ENCODE results near the gene LRP8.
"Not testable (repeated sequence)": the region's sequence is repeated elsewhere in the genome, so short reads cannot be mapped to it uniquely, and the experiment has no call there.

The LRP8 gene

DNA sequence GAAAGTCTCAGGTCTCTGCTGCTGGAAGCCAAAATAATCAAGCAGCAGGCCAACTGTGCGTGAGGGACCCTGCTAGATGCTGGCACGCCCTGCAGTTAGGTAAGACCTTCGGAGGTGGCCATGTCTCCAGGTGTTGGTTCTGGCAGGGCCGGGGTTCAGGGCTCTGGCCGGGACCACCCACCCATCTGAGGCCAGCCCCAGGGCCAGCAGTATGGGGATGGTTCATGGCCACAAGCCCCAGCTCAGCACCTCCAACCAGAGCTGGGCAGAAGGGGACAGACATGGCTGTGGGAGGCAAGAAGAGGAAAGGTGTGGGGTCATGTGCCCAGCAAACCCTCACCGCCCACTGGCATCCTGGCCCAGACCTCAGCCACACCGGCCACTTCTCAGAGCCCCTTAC lies 23.3 kb downstream of the LRP8 start:
- no peak for DNase-seq (ENCODE audit: low read depth)

DNA sequence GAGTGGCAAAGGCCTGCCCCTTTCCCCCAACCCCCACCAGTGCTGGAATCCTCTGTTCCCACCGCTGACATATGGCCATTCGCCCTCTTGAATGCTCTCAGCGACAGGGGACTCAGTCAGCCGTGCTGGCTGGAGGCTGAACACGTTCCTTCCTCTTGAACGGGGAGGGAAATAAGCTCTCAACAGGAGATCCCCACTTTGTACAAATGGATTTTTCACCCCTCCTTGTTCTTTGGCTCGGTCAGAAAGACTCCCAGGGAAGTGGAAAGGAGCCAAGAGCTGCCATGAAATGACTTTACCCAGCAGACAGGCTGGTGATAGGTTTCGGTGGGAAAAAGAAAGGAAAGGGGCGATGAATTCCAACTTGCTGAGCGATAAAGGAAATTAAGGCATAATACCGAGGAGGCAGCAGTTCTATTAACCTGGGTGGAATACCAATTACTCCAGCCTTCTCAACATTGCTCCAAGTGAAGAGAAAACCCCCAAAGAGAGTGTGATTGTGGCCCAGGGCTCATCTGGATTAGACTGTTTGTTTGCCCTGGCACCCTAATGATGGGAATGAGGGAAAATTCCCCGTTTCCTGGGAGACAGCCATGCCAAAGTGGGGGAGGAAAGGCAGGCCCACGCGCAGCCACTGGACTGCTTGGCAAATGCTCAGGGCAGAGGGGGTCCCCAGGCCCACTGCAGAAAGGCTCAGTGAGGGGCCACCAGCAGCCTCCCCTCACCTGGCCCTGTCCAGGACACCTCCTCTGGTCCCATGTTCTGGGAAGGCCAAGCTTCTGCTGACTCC lies 23.9 kb downstream of the LRP8 start:
- DNase-seq (ENCODE audit: low read depth): no peak

DNA sequence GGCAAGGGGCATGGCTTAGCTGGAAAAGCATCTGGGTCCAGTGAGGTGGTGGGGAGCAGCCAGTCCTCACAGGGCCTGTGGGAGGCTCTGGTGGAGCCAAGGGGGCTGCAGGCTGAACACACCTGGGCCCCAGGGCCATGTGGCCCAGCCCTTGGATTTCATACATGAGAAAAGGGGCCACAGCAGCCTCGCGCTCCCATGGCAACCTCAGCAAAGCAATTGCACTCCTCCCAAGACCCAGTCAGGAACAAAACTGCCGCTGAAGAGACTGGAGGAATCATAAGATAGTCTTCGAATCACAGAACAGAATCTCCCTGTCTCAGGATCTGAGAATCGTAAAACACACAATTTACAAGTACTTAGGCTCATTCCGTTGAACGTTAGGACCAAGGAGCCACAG lies 24.6 kb downstream of the LRP8 start:
- DNase-seq (ENCODE audit: low read depth): no peak

DNA sequence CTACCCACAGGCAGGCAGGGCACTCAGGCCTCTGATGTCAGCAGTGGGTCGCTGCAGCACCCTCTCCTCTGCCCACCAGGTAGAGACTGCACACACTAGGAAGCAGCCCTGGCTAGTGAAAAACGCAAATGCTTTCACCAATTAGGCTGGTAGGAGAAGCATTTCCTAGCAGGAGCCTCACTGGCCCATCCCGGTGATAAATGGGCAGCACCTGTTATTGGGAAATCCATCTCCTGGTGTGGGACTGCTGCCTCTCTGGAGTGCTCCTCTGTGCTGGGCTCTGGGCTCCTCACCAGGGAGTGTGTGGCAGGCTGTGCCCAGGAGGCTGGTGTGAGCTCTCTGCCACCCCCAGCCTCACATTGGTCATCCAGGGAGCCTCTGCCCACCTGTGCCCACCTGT lies 28.6 kb downstream of the LRP8 start:
- no peak for DNase-seq (ENCODE audit: low read depth)

DNA sequence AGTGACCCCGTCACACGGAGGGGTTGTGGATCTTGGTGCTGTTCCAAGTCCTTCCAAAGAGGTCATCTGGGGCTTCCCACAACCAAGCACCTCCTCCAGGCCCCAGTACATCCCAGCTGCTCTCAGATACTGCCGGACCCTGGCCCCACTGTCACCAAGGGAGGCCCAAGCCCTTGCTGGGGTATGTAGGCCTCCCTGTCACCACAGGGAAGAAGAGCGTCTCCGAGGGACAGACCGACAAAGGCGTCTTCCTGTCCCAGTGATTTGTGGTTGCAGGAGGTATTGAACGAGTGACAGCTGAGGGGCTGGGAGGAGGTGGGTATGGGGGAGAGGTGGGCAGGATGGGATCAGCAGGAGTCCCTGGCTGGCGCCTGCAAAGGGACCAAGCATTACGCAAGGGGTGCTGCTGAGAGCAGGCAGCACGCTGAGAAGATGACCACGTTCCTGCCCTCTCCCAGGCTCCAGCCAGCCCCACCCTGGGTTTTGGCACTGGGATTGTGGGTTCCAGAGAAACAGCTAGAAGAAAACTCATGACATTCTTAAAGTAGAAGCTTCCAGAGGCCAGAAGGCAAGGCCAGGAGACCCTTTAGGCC lies 29.7 kb downstream of the LRP8 start:
- no peak for DNase-seq (ENCODE audit: low read depth)

DNA sequence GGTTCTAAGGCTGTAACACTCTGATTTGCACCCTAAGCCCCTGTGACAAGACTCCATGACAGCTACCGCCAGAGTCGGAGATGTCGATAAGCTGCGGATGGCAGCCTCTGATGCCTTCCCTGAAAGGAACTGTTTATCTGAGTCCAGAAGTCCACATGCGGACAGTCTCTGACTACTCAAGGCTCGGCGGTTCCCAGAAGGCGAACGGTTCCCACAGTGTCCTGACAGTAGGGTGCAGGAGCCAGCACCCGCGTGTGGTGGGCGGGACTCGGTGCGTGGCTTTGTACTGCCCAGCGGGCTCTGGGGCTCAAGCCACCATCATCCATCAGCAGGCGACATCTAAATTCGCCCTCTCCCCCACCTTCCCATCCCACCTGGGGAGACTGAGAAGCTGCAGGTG lies 30.7 kb downstream of the LRP8 start:
- DNase-seq (ENCODE audit: low read depth): no peak

DNA sequence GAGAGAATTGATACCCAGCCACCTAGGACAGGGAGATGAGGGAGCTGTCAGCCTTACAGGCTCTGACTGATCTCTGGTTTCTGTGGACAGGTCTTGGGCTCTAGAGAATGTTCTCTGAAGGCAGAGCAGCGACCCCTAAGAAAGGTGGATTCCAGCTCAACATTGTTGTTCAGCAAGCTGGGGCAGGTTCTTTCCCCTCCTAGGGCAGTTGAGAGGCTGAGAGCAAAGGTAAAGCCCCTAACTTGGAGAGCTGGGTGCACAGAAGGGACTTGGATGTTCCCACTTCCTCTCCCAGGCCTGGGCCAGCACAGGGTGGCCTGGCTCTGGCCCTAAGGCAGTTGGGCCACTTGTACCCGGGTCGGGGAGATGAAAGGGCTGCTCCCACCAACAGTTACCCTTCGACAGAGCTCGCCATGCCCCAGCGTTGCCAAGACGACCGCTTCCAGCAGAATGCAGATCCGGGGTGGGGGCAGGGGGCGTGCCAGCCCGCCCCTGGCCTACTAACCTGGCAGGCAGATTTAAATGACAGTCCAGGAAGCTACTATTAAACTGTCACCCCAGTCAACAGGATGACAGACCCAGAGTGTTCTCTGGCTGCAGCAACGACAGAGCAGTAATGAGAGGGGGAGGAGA lies 31.6 kb downstream of the LRP8 start:
- DNase-seq (ENCODE audit: low read depth): no peak

DNA sequence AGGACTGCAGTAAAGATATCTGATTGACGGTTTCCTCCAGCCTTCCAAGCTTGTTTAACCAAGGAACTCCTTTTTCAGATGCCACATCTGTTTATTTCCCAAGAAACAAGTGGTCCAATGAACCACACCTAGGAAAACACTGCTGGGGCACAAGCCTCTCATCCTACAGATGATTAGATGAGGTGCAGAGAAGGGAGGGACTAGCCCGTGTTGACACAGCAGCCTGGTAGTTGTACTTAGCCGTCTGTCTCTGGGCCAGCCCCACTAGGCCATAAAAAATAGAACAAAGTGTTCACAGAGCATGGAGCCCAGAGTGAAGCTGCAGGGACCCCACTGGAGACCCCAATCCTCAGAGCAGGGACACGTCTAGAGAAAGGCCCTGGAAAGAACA lies 32.1 kb downstream of the LRP8 start:
- no peak for DNase-seq (ENCODE audit: low read depth)

DNA sequence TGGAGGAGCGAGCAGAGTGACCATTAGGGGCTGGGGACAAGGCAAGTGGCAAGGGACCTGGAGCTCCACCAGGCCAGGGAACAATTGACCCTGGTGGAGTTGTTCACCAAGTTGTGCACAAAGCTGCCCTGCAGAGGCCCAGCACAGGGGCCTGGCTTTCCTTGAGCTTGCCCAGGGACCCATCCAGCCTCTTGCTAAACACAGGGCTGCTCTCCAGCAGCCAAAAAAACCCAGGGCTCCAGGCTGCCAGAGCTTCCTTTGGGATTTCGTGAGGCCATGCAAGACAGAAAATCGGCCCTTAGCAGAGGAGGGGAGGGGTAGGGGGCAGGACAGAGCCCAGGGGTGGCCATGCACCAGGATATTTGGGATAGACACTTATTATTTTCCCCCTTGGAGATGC lies 32.6 kb downstream of the LRP8 start:
- no peak for DNase-seq (ENCODE audit: low read depth)

DNA sequence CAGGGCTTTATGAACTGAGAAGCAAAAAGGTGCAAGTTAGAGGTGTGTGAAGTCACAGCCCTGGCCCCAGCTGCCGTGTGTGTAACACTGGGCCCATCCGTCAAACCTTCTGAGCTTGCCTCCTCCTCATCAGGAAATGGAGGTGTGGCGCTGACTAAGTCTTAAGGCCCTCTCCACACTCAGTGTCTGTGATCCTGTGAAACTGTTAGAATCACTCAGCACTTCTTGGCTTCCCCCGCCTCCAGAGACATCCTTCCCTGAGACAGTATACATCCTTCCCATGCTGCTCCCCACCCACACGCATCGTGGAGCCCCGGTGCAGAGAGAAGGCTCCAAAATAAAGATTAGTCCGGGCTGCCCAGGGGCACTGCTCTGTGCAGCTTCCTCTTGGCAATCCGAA lies 33.3 kb downstream of the LRP8 start:
- no peak for DNase-seq (ENCODE audit: low read depth)

DNA sequence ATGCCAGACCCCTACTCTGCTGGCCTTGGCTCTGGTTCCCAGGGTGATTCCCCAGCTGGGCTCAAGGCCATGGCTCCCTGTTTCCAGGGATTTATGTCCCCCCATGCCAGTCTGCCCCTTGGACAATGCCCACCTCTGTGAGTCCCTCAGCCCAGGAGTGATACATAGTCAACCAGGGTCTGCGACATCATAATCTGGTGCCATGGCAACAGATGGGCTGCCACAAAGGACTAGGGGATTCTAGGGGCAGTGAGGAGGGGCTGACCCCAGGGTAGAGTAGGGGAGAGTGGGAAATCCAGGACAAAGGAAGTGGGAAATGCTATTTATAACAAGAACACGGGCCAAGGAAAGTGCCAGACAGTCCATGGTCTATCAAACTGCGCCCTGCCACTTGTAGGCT lies 33.8 kb downstream of the LRP8 start:
- DNase-seq (ENCODE audit: low read depth): no peak

DNA sequence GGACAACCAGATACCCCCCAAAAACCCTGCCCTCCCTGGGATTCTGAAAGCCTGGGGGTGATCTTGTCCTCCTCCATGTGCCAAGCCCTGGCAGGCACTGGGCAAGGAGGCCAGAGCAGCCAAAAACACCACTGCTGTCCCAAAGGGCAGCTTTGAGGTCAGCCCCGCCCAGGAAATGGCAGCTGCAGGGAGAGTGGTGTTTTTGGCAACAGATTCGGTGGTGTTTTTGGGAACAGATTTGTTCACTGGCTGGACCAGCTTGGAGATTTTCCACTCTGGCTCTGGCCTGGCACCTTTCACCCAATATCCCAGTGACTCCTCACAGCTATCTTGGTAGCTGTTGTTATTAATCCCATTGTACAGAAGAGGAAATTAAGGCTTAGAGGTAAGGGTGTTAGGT lies 34.7 kb downstream of the LRP8 start:
- DNase-seq (ENCODE audit: low read depth): no peak

DNA sequence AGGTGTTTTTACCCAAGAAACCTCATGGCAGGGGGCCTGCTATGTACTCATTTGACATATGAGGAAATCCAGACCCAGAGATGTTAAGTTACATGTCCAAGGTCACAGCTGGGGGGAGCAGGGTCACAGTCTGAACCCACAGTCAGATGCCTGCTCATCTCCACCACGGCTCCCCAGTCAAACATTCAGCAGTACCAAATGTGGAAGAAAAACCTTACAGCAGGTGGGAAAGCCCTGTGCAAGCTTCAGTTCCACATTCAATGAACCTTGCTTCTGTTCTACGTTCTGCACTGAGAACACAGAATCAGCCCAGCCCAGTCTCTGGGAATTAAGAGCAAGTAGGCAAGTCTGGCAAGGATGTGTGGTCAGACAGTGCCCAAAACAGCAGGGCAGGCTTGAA lies 35.2 kb downstream of the LRP8 start:
- no peak for DNase-seq (ENCODE audit: low read depth)

DNA sequence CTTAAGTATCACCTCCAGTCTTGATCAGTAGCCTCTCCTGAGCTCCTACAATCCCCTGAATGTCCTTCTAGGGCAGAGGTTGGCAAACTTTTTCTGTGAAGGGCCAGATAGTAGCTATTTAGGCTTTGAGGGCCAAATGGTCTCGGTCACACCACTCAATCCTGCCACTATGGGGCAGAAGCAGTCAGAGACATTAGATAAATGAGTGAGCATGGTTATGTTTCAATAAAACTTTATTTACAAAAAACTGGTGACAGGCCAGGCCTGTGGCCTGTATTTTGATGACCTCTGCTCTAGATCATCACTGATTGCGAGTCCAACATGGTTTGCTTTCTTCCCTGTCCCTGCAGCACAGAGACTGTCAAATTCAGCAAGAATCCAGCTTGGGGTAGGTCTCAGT lies 36.3 kb downstream of the LRP8 start:
- DNase-seq (ENCODE audit: low read depth): no peak

DNA sequence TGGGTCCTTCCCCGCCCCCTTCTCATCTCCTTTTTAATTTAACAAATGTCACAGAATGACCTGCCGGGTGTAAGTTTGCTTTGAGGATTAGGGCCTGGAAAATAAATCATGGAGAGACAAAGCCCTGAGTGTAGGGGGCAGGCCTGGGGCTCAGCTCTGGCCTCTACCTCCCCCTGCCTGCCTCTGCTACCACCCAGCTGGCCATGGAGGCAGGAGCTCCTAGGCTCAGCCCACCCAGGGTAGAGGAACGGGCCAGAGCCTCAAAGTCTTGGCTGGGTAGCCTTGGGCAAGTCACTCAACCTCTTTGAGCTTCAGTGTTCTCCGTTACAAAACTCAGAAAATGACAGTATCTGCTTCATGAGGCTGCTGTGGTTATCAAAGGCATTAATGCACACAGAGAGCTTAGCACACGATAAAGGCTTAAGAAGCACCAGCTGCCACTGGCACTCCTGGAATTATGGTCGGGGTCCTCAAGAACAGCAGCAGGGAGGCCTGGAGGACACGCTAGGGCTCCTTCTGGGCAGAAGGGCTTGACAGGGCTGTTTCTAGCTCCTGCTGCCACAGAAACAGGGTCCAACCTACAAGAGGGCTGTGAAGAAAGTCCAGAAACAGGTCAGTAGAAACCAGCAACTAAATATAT lies 39.0 kb downstream of the LRP8 start:
- no peak for DNase-seq (ENCODE audit: low read depth)

DNA sequence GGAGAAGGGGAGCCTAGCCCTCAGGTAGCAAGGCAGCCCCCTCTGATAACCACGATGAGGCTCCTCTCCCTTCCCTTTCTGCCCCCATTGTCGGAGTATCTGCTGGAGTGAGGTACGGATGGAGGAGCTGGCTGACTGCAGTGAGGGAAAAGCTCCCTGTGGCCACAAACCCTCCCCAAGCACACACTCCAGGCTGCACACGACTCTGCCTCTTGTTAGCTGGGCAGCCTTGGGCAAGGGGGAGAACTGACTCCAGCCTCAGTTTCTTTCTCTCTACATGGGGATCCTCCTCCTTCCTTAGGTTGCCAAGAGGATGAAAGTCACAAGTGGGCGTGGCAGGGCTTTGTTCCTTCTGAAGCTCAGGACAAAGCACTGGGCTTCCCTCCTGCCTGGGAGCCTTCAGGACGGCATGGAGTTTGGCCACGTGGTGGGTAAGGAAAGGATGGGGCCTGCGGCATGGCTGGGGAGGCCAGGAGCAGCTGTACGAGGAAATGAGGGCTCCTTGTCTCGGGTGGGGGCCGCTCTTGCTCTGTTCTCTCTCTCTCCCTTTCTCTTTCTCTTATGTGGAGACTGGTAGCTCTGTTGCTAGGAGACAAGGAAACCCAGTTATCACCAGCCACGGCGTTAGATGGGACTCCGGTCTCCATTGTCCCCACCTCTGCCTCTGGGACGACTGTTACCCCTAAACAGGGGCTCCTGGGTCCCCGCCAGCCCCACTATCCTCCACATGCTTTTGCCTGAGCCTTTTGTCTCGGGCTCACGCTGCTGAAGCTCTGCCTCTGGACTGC lies 39.7 kb downstream of the LRP8 start:
- no peak for DNase-seq (ENCODE audit: low read depth)

DNA sequence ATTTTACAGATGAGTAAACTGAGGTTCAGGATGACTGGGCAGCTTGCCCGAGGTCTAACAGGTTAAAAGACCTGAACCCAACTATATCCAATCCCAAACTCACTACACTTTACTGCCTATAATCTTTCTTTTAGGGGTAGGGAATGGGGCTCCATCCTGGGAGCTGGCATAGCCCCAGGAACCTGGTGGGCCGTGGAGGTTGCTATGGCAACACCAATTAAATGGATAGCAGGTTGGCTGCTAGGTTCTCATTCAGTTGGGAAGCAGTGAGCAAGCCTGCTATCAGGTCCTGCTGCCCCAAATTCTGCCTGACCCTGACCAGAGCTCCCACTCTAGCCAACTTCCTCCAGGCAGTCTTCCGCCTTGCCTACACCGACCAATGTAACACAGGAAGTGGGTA lies 40.9 kb downstream of the LRP8 start:
- DNase-seq (ENCODE audit: low read depth): no peak

DNA sequence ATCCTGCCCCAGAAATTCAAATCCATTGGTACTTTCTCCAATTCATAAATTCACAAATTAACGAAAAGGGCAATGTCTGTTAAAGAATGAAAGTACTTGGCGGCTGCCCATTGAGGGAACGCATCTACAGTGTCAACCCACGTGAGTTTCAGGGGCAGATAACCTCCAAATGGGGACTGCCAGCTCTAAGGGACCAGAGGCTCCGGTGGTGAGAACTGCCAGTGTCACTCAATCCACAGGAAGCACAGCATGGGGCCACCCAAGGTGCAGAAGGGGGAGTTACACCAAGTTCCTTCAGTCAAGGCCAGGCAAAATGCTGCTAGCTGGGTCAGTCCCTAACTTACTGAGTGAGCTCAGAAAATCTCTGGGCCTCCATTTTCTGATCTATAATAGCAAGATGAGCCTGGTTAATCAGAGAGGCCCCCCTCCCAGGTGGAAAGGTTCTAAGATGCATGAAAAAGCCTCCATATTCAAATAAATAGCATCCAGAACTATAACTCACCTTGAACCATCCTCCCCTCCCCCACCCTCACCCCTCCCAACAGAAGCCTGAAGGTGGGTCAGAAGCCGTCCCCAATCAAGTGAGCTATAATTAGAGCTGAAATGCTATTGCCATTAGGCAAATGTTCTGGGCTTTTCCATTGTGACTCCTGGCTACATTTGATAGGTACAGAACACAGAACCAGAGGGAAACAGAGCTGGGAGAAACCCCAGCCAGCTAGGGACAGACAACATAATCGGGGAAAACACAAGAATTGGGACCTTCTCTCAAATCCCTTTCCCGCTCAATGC lies 41.7 kb downstream of the LRP8 start:
- no peak for DNase-seq (ENCODE audit: low read depth)

DNA sequence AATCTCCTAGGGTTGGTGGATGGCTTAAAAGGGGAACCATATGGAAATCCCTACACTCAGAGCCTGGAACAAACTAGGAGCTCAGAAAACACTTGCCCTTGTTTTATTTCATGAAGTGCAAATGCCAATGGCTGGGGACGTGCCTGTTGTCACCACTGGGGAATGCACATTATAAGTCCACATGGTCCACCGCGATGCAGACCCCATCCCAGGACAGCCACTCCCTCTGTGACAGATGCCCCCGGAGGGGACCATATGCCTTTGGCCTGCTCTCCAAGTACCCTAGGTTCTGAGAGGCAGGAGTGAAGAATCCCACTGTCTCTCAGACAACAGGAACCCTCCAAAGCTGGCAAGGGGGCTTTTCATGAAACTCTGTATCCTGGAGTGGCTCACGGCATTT lies 42.3 kb downstream of the LRP8 start:
- no peak for DNase-seq (ENCODE audit: low read depth)

DNA sequence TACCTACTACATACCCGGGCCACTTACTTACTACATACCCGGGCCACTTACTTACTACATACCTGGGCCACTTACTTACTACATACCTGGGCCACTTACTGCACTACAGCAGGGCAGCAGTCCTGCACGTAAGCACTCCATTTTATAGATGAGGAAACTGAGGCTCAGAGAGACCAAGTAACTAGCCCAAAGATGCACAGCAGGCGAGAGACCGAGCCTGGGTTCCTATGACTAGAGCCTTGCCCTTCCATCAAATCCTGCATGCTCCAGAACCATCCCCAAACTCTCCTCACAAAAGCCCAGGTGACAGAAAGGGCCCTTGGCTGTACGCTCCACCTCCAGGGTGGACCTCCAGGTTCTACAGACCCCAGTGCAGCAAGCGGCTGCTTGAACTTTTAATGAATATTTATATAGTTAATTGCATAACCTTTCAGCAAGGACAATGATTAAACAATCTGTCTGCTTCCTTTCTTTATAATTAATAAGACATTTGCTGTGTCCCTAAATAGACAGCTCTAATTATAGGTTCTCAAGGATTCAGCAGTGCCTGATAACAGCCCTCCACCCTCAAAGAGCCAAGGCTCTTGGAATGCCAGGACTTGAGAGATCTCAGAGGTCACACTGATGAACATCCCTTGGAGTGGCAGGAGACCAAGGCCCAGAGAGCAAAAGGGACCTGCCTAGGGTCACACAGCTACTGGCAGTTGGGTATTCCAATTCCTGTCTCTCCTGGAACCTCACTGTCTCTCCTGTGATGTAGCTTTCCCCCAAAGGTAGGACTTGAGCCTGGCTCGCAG lies 43.4 kb downstream of the LRP8 start:
- DNase-seq (ENCODE audit: low read depth): no peak

DNA sequence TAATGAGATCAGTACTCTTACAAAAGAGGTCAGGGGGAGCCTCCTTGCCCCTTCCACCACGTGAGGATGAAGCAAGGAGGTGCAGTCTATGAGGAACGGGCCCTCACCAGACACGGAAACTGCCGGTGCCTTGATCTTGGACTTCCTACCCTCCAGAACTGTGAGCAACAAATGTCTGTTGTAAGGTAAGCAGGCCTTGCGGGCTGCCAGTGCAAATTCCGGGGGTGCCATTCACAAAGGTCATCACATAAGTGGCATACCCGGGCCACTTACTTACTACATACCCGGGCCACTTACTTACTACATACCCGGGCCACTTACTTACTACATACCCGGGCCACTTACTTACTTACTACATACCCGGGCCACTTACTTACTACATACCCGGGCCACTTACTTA lies 44.7 kb downstream of the LRP8 start:
- DNase-seq (ENCODE audit: low read depth): not testable (repeated sequence)

Measured in stimulated activated CD8-positive, alpha-beta memory T cell treated with anti-CD3 and anti-CD28 coated beads, Interleukin-4, amount 100 ng/mL, for 24 hours (primary cell).